ENCODE results near the gene BHLHE40. TPM values are rescaled to one million over a fixed set of nuclear protein-coding genes. Genes with fewer than 3 reads are reported as not detected.

The BHLHE40 gene
- total and polyA plus RNA-seq, 2 donors (not counting 1 experiment from before 2014, with no cell fraction given): 16.7 to 28.4 TPM

- DNase-seq (ENCODE audit: low read depth in 2 of 2): peak in 1 of 2 donors; percentile 61
- Histone ChIP-seq H3K4me1 (ENCODE audit: control insufficient read depth, extremely low read depth, insufficient read depth, low read length) (no peaks in the 10 kb centered on the region), H3K36me3 (ENCODE audit: control insufficient read depth, insufficient read depth, low read length) (no peaks in the 10 kb centered on the region), H3K79me2 (ENCODE audit: control insufficient read depth, insufficient read depth, low read length) (no peaks in the 10 kb centered on the region), H3K27ac (ENCODE audit: insufficient read depth, low read length) (no peak overlapping the region), H3K9me3 (ENCODE audit: control insufficient read depth, insufficient read depth, low read depth, low read length) (no peaks in the 10 kb centered on the region), H3K27me3 (ENCODE audit: control insufficient read depth, insufficient read depth, low read length) (no peaks in the 10 kb centered on the region), H2AFZ (ENCODE audit: low read length) (no peak overlapping the region), H4K20me1 (ENCODE audit: control insufficient read depth, extremely low read depth, insufficient read depth, low read length) (no peaks in the 10 kb centered on the region), H3K4me2 (ENCODE audit: extremely low read depth, insufficient read depth, low read length) (no peak overlapping the region), H3K9ac (ENCODE audit: insufficient read depth, low read length) (no peak overlapping the region), H3K4me3 (replicated peaks in 1 of 4; ENCODE audit: control extremely low read depth in 1 of 4, insufficient read depth in 1 of 4, low read depth in 3 of 4, low read length in 4 of 4) (no peak overlapping the region)
- TF ChIP-seq CTCF (conservative IDR thresholded peaks at IDR 0.05 in 1 of 2, IDR thresholded peaks at IDR 0.05 in 1 of 2; ENCODE audit: low read depth in 1 of 2, low read length in 2 of 2): no peak
- no peak for TF ChIP-seq EZH2 (IDR thresholded peaks at IDR 0.05; ENCODE audit: low read length, missing control alignments)
Observed at GRCh38 chr3:4939276-4939675, 40.0 kb upstream of the BHLHE40 start.

- Histone ChIP-seq H3K4me3 (replicated peaks in 1 of 4; ENCODE audit: control extremely low read depth in 1 of 4, insufficient read depth in 1 of 4, low read depth in 3 of 4, low read length in 4 of 4) (no peak overlapping the region), H3K9me3 (ENCODE audit: control insufficient read depth, insufficient read depth, low read depth, low read length) (no peaks in the 10 kb centered on the region), H3K4me2 (ENCODE audit: extremely low read depth, insufficient read depth, low read length) (no peak overlapping the region), H3K27ac (ENCODE audit: insufficient read depth, low read length) (no peak overlapping the region), H3K27me3 (ENCODE audit: control insufficient read depth, insufficient read depth, low read length) (no peaks in the 10 kb centered on the region), H3K36me3 (ENCODE audit: control insufficient read depth, insufficient read depth, low read length) (no peaks in the 10 kb centered on the region), H4K20me1 (ENCODE audit: control insufficient read depth, extremely low read depth, insufficient read depth, low read length) (no peaks in the 10 kb centered on the region), H3K79me2 (ENCODE audit: control insufficient read depth, insufficient read depth, low read length) (no peaks in the 10 kb centered on the region), H3K9ac (ENCODE audit: insufficient read depth, low read length) (no peak overlapping the region), H3K4me1 (ENCODE audit: control insufficient read depth, extremely low read depth, insufficient read depth, low read length) (no peaks in the 10 kb centered on the region), H2AFZ (ENCODE audit: low read length) (no peak overlapping the region)
- TF ChIP-seq EZH2 (IDR thresholded peaks at IDR 0.05; ENCODE audit: low read length, missing control alignments): no peak
- no peak for TF ChIP-seq CTCF (conservative IDR thresholded peaks at IDR 0.05 in 1 of 2, IDR thresholded peaks at IDR 0.05 in 1 of 2; ENCODE audit: low read depth in 1 of 2, low read length in 2 of 2)
- no peak for DNase-seq (ENCODE audit: low read depth in 2 of 2)
Observed at GRCh38 chr3:4940985-4941384, 38.3 kb upstream of the BHLHE40 start.

GRCh38 chr3:4943549-4943948 is 35.7 kb upstream of the BHLHE40 start:
- Histone ChIP-seq H3K79me2 (ENCODE audit: control insufficient read depth, insufficient read depth, low read length) (no peaks in the 10 kb centered on the region), H3K9me3 (ENCODE audit: control insufficient read depth, insufficient read depth, low read depth, low read length) (no peaks in the 10 kb centered on the region), H3K4me1 (ENCODE audit: control insufficient read depth, extremely low read depth, insufficient read depth, low read length) (no peaks in the 10 kb centered on the region), H3K27ac (ENCODE audit: insufficient read depth, low read length) (no peak overlapping the region), H3K4me2 (ENCODE audit: extremely low read depth, insufficient read depth, low read length) (no peak overlapping the region), H3K9ac (ENCODE audit: insufficient read depth, low read length) (no peak overlapping the region), H3K4me3 (replicated peaks in 1 of 4; ENCODE audit: control extremely low read depth in 1 of 4, insufficient read depth in 1 of 4, low read depth in 3 of 4, low read length in 4 of 4) (no peak overlapping the region), H2AFZ (ENCODE audit: low read length) (no peak overlapping the region), H4K20me1 (ENCODE audit: control insufficient read depth, extremely low read depth, insufficient read depth, low read length) (no peaks in the 10 kb centered on the region), H3K36me3 (ENCODE audit: control insufficient read depth, insufficient read depth, low read length) (no peaks in the 10 kb centered on the region), H3K27me3 (ENCODE audit: control insufficient read depth, insufficient read depth, low read length) (no peaks in the 10 kb centered on the region)
- TF ChIP-seq EZH2 (IDR thresholded peaks at IDR 0.05; ENCODE audit: low read length, missing control alignments) (no peak), CTCF (conservative IDR thresholded peaks at IDR 0.05 in 1 of 2, IDR thresholded peaks at IDR 0.05 in 1 of 2; ENCODE audit: low read depth in 1 of 2, low read length in 2 of 2) (peak; percentile 11 to 34)
- DNase-seq (ENCODE audit: low read depth in 2 of 2): no peak

All from fibroblast of lung (primary cell).